GM18499 (cell line): Measurements from ENCODE around the gene NUSAP1.
"Not testable (repeated sequence)": the region's sequence is repeated elsewhere in the genome, so short reads cannot be mapped to it uniquely, and the experiment has no call there.

Experiments used
- ATAC-seq: cut with Tn5 transposase; IDR thresholded peaks from one replicate; pipeline ENCODE4 v1.9.1; 2021; ENCODE audit warnings: moderate number of reproducible peaks; ENCODE audit not compliant: insufficient read depth, unreplicated experiment

Gene NUSAP1

DNA sequence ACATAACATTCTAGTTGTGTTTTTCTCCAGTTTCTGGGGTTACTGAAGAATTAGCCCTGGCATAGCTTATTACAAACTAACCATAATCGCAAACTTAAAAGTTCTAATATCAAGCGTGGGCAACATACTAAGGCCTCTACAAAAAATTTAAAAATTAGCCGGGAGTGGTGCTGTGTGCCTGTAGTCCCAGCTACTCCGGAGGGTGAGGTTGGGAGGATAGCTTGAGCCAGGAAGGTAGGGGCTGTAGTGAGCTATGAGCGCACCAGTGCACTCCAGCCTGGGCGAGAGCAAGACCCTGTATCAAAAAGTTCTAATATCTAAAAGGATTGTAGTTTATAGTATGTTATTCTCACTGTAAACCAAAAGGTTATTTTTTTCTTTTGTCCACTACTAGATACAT, 1.4 kb upstream of the NUSAP1 start:
- ATAC-seq: no peak

DNA sequence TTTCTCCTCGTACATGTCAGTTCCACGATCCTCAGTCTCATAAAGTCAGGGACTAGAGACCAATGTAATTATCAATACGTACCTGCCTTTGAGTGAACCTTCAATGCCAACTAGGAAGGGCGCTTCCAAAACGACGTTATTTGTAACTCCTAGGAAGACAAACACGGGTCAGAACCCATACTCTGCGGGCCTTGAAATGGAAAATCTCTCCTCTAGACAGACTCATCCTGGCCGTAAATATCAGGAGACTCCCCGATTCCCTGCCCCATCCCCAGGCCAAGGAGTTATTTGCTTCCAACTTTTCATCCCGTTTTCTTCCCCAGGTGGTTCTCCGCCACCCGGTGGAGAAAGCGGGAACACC, 868 bp upstream of the NUSAP1 start:
- ATAC-seq: no peak

DNA sequence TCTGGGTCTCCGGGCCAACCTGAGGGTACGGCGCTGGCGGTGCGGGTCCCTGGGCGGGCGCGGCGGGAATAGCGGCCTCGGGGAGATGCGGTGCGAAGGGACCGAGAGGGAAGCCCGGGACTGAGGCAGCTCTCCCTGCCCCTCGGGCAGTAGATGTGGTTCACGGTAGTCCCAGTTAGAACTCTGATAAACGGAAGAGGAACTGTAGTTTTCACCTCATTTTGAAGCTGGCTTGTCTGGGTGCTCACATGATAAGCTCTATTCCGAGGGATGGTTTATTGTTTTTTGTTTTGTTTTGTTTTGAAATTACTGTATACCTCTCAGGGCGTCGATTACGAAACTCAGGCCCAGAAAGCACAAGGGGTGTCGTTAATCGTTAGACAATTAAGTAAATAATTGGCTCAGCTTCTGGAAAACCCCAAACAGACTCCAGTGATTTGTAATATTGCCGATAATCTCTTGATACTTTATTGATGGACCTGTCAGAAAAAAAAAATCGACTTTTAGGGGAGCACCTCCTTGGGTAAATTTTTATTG, 413 bp downstream of the NUSAP1 start:
- peak; percentile 25 for ATAC-seq

GRCh38 chr15:41334293-41335120, 1.8 kb downstream of the NUSAP1 start:
- ATAC-seq: no peak

DNA sequence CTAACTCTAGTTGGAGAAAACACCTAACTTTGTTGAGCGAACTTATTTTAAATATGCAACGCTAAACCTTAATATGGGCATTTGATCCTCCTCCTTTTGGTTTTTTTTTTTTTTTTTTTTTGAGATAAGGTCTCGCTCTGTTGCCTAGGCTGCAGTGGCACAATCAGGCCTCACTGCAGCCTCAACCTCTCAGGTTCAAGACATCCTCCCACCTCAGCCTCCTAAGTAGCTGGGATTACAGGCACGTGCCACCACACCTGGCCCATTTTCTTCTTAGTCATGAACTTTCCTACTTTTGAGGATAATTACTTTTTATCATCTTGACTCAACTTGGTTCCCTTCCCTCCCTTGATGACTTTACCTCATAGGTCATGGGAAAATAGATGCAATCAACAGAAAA, 3.9 kb downstream of the NUSAP1 start:
- no peak for ATAC-seq

GRCh38 chr15:41337047-41337446, 4.4 kb downstream of the NUSAP1 start:
- no peak for ATAC-seq

GRCh38 chr15:41337631-41338522, 5.2 kb downstream of the NUSAP1 start:
- no peak for ATAC-seq

- ATAC-seq: no peak
Measured at GRCh38 chr15:41340189-41340695, 7.6 kb downstream of the NUSAP1 start.

DNA sequence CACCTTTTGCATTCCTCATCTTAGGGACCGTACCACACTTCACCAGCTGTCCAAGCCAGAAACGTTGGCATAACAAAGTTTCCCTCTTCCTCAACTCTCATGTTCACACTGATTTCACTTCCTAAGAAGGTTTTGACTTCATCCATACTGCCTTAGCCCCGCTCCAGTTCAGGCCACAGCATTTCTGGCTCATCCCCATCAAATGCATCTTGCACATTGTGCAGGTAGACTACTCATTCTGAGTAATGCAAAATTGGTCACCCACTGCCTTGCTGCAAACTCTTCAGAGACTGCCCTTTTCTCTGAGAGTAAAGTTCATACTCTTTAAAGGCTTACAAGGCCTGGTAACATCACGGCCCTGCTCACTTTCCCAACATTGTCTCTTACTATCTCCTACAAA, 8.8 kb downstream of the NUSAP1 start:
- no peak for ATAC-seq

- ATAC-seq: no peak
Measured at GRCh38 chr15:41347236-41347635, 14.6 kb downstream of the NUSAP1 start.

GRCh38 chr15:41350057-41350717, 17.5 kb downstream of the NUSAP1 start:
- ATAC-seq: no peak

GRCh38 chr15:41354371-41354770, 21.7 kb downstream of the NUSAP1 start:
- ATAC-seq: no peak

DNA sequence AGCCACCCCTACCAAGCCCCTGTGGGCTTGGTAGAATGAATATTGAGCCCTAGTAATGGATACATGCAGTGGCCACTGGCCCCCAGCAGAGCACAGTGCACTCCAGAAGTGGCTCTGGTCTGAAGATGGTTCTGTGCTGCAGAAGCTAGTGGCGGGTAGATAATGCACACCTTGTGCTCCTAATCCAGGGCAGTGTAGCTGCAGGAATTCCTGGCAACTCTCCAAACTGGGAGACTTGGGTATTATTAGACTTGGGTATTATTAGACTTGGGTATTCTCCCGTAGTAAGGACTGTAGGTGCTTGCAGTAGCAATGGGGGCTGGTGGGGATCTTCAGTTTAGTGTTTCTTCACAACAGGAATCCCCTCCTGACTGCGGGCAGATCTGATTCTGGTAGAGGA, 34.7 kb downstream of the NUSAP1 start:
- ATAC-seq: no peak

DNA sequence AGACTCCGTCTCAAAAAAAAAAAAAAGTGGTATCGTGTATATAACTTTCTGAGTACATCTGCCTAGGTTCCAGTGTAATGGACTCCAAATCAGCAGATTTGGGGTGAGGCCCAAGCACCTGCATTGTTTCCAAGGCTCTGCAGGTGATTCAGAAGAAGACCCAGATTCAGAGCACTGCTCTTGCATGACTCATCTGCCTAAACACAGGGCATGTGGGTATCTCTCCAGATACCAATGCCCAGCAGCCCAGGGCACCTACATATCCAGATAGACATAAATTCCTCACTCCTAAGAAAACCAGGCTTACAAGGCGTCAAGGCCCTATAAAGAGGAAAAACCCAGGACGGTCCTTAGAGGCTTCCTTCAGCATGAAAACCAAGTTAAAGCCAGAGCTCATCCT, 45.3 kb downstream of the NUSAP1 start:
- ATAC-seq: no peak

GRCh38 chr15:41383974-41384749, 51.5 kb downstream of the NUSAP1 start:
- ATAC-seq: not testable (repeated sequence)

- ATAC-seq: no peak
Measured at GRCh38 chr15:41387646-41388045, 55.0 kb downstream of the NUSAP1 start.

DNA sequence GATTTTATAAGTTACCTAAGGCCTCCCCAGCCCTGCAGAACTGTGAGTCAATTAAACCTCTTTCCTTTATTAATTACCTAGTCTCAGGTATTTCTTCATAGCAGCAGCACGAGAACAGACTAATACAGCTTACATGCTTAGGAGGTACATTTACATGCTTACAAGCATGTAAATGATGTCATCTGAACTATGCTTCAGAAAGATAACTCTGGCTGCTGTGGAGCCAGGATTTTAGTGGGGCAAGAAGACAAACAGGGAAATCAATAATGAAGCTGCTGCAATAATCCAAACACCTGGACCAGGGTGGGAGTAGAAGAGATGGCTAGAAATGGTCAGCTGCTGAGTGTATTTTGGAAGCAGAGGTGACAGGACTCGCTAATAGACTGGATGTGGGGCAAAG, 60.0 kb downstream of the NUSAP1 start:
- no peak for ATAC-seq

DNA sequence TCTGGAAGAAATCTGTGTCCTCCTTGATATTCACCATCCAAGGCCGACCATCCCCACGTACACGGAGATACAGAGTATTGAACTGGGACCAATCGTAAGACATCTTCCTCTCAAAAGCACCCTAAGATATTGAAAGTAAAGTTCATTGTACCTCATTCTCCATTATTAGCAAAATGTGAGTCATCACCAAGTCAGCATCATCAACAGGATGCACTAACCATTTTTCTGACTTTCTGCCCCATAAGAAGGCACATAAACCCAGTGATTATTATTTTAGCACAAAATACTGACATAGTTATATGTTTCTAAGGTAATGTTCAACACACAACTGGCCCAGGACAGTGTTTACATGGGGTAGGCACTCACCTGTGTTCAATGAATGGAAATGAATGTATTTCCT, 62.2 kb downstream of the NUSAP1 start:
- ATAC-seq: no peak

DNA sequence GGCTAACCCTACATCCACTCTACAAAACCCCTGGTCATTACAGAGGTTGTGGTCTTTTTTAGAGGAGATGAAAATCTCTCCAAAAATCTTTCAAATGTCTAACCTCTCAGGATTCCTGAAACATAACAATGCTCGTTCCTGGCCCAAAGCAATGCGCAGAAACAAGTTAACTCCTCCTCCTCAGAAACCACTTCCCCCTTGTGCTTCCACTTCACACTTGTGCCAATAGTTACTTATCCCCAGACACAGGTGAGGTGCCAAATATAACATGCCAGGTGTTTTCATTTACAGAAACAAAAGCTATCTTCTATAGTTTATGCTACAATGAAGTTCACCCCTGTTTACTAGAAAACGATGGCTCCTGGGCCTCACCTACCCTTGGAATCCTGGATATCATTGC, 63.4 kb downstream of the NUSAP1 start:
- ATAC-seq: no peak

DNA sequence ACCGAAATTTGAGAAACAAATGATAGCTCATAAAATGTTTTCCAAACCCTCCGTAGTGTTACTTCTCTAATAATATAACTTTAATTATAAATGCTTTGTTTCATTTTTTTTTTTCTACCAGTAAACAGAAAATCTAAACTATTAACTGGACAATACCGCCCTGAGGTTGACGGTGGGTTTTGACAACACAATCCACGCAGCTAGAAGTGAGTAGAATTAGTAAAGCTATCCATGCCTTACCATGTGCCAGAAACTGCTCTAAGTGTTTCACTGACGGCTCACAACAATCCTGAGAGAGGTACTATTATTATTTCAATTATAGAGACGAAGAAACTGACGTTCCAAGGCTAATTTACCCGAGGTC, 69.2 kb downstream of the NUSAP1 start:
- no peak for ATAC-seq
